ENCODE data around the gene CALHM2.

Gene CALHM2

GRCh38 chr10:103475437-103475836 lies 23.3 kb upstream of the CALHM2 start:
- no peak for DNase-seq

- no peak for DNase-seq
Observed at GRCh38 chr10:103474077-103474476, 21.9 kb upstream of the CALHM2 start.

- DNase-seq, result no peak
Observed at GRCh38 chr10:103473261-103473671, 21.1 kb upstream of the CALHM2 start.

GRCh38 chr10:103472005-103472404 lies 19.8 kb upstream of the CALHM2 start:
- DNase-seq, result no peak

- DNase-seq, result no peak
Observed at GRCh38 chr10:103470761-103471653, 18.8 kb upstream of the CALHM2 start.

GRCh38 chr10:103469201-103469600 lies 17.0 kb upstream of the CALHM2 start:
- DNase-seq, result no peak

- DNase-seq, result no peak
Observed at GRCh38 chr10:103467406-103467805, 15.2 kb upstream of the CALHM2 start.

GRCh38 chr10:103466734-103467133 lies 14.6 kb upstream of the CALHM2 start:
- no peak for DNase-seq

- no peak for DNase-seq
Observed at GRCh38 chr10:103465411-103466179, 13.4 kb upstream of the CALHM2 start.

GRCh38 chr10:103463499-103463898 lies 11.3 kb upstream of the CALHM2 start:
- no peak for DNase-seq

GRCh38 chr10:103459615-103460014 lies 7.4 kb upstream of the CALHM2 start:
- DNase-seq, result no peak

GRCh38 chr10:103458720-103459119 lies 6.5 kb upstream of the CALHM2 start, which contains the start of gene CALHM1:
Gene CALHM1, minus strand, starts transcription at chr10:103458900. Its CDS starts 149 bp downstream, at chr10:103458751.
- no peak for DNase-seq

- no peak for DNase-seq
Observed at GRCh38 chr10:103457896-103458583, 5.9 kb upstream of the CALHM2 start.

- no peak for DNase-seq
Observed at GRCh38 chr10:103457176-103457712, 5.1 kb upstream of the CALHM2 start.

- no peak for DNase-seq
Observed at GRCh38 chr10:103456074-103456660, 4.0 kb upstream of the CALHM2 start.

- no peak for DNase-seq
Observed at GRCh38 chr10:103455235-103455634, 3.1 kb upstream of the CALHM2 start.

GRCh38 chr10:103454026-103454425 lies 1.9 kb upstream of the CALHM2 start:
- no peak for DNase-seq

- DNase-seq, result no peak
Observed at GRCh38 chr10:103452506-103453230, 498 bp upstream of the CALHM2 start.

- DNase-seq, result no peak
Observed at GRCh38 chr10:103451091-103451813, 918 bp downstream of the CALHM2 start.

- no peak for DNase-seq
Observed at GRCh38 chr10:103450201-103450695, 1.9 kb downstream of the CALHM2 start.

Measured in NCI-H446 treated with DMSO at 0.1 percent for 48 hours (cell line).